Epithelial cell of esophagus (primary cell): ENCODE measurements around the gene TTC38.
A peak's percentile ranks its signal among the peaks of the same experiment; 100 is the strongest.

Source experiments
- DNase-seq: peaks from one replicate; pipeline ENCODE4 v3.0.0; 2010; ENCODE audit warnings: low read depth
- H3K4me3 ChIP-seq: 2 replicates; pipeline ENCODE4 v1.5.1; 2011; ENCODE audit warnings: mild to moderate bottlenecking, low read length, control low read depth
- CTCF ChIP-seq: IDR thresholded peaks from 2 replicates; pipeline ENCODE4 v1.5.1; 2011; ENCODE audit warnings: low read depth, mild to moderate bottlenecking, low read length, control low read depth, inconsistent platforms; ENCODE audit not compliant: insufficient read depth; ENCODE audit errors: missing control alignments

Gene TTC38

GRCh38 chr22:46267431-46268279 is at the start of gene TTC38:
TTC38 (plus strand) TSS chr22:46268008; CDS start chr22:46268040, 32 bp downstream.
- H3K4me3 ChIP-seq: peak within 1 kb of the TSS; percentile 60
- no peak for TF ChIP-seq CTCF
- DNase-seq: peak; percentile 72

DNA sequence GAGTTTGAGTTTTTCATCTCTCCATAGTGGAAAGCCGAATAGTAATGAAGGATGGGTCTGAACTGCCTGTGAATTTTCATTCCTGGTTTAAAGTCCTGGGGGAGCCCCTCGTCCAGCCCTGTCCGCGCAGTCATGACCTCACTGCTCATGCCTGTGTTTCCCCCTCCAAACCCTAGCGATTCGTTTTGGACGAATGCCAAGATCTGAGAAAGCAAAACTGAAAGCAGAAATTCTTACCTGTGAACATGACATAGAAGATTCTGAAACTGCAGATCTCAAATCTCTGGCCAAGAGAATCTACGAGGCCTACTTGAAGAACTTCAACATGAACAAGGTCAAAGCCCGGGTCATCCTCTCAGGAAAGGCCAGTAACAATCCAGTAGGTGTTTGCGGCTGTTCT is 48.2 kb upstream of the TTC38 start:
- no peak for TF ChIP-seq CTCF
- DNase-seq: no peak
- H3K4me3 ChIP-seq: no peak overlapping the region

DNA sequence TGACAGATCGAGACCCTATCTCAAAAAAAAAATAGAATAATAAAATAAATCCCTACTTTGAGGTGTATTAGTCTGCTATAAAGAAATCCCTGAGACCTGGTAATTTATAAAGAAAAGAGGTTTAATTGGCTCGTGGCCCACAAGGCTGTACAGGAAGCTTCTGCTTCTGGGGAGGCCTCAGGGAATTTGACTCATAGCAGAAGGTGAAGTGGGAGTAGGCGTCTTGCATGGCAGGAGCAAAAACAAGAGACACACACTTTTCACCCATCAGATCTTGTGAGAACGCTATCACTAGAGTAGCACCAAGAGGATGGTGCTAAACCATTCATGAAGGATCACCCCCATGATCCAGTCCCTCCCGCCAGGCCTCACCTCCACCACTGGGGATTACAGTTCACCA is 46.9 kb upstream of the TTC38 start:
- TF ChIP-seq CTCF: no peak
- DNase-seq: peak; percentile 19
- no peak overlapping the region for H3K4me3 ChIP-seq

- no peak overlapping the region for H3K4me3 ChIP-seq
- TF ChIP-seq CTCF: no peak
- no peak for DNase-seq
Measured at GRCh38 chr22:46224044-46224897, 43.5 kb upstream of the TTC38 start.

DNA sequence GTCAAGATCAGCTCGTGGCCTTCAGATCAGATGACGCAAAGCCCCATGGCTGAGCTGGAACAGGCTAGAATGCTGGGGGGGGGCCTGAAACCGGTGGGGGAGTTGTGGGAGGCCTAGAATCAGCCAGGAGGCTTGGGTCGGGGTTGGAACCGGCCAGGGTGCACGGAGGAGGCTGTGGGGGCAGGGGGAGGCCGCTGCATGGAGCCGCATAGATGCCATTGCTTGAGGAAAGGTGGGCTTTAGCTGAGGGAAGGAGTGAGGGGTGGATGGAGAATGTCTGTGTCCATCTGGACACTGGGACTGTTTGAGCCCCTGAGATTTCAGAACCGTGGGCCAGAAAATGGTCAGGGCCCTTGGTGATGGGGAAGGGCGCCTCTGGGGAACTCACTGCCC is 42.9 kb upstream of the TTC38 start:
- DNase-seq: no peak
- H3K4me3 ChIP-seq: no peak overlapping the region
- TF ChIP-seq CTCF: no peak

GRCh38 chr22:46225631-46226030 is 42.2 kb upstream of the TTC38 start:
- no peak for TF ChIP-seq CTCF
- H3K4me3 ChIP-seq: no peak overlapping the region
- DNase-seq: no peak
